AG04449 (cell line): Measurements from ENCODE around the gene FBN2.
A peak's percentile ranks its signal among the peaks of the same experiment; 100 is the strongest.

ENCODE experiments used
- CTCF ChIA-PET: fragments of 350-600 bp; formaldehyde crosslinking; extraction: SDS; loops from one replicate; lab custom pipeline; 2021; ENCODE audit warnings: antibody characterized with exemption; lab: Yijun Ruan, JAX
- POLR2A ChIA-PET: fragments of 400-600, 350-600 bp; formaldehyde crosslinking; extraction: SDS; loops from one replicate; lab custom pipeline; 2020; ENCODE audit warnings: antibody characterized with exemption, inconsistent platforms; lab: Yijun Ruan, JAX
- DNase-seq: peaks from one replicate; pipeline ENCODE4 v3.0.0-alpha.2; 2010; ENCODE audit warnings: low read depth, low spot score
- H3K4me3 ChIP-seq: 2 replicates; pipeline ENCODE4 v1.5.1; 2011; ENCODE audit warnings: low read depth, mild to moderate bottlenecking, control low read depth, low read length
- TF ChIP-seq, protein P1 (sequence below): IDR thresholded peaks from one replicate; pipeline ENCODE4 v1.5.1; 2011; ENCODE audit warnings: mild to moderate bottlenecking, moderate library complexity, low read length, control low read depth, inconsistent platforms; ENCODE audit not compliant: insufficient read depth; ENCODE audit errors: missing control alignments

Gene FBN2

DNA sequence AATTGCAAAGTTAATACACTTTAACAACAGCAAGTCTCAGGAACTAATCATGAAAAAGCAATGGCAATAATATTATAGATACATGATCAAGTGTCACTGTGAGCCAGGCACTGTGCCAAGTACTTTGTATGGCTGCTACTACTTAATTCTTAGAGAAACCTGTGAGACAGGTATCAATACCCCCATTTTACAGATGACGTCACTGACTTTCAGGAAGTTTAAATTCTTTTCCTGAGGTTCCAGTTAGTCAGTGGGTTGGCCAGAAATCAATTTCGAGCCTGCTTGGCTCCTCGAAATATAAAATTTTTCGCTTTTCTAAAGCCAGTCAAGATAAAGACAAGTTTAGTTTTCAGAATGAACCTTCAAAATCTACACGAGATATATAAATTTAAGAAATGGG, 324.2 kb downstream of the FBN2 start:
- DNase-seq: no peak
- CTCF ChIA-PET: interaction anchor here (0.8 to 4.3 kb wide), 16 partner anchors 13 to 1554 kb away, joined by 3 to 24 read pairs (median 3); no protein-coding TSS in a partner anchor
- POLR2A ChIA-PET: no interaction called here
- TF ChIP-seq, protein P1, sequence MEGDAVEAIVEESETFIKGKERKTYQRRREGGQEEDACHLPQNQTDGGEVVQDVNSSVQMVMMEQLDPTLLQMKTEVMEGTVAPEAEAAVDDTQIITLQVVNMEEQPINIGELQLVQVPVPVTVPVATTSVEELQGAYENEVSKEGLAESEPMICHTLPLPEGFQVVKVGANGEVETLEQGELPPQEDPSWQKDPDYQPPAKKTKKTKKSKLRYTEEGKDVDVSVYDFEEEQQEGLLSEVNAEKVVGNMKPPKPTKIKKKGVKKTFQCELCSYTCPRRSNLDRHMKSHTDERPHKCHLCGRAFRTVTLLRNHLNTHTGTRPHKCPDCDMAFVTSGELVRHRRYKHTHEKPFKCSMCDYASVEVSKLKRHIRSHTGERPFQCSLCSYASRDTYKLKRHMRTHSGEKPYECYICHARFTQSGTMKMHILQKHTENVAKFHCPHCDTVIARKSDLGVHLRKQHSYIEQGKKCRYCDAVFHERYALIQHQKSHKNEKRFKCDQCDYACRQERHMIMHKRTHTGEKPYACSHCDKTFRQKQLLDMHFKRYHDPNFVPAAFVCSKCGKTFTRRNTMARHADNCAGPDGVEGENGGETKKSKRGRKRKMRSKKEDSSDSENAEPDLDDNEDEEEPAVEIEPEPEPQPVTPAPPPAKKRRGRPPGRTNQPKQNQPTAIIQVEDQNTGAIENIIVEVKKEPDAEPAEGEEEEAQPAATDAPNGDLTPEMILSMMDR: no peak
- no peak overlapping the region for H3K4me3 ChIP-seq

DNA sequence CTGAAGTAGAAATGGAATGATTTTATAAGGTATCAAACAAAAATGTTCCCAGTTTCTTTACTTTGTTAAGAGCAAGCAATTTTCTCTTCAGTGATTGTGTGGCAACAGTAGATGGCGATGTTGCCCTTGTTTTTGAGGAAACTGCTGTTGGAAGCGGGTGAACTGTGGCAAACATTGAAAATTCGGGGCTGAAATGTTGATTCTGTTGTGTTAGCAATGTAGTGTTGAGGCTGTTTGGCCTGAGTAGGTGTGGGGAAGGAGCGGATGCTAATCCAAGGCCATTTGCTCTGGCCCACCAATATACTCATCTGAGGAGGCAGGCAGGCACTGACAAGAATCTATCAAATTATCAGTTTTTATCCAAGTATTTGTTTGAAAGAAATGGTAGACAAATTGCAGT, 324.7 kb downstream of the FBN2 start:
- ChIA-PET CTCF (interaction anchor here (0.7 to 4.3 kb wide), 12 partner anchors 10 to 630 kb away, joined by 3 to 24 read pairs (median 6); no protein-coding TSS in a partner anchor), POLR2A (no interaction called here)
- H3K4me3 ChIP-seq: no peak overlapping the region
- no peak for DNase-seq
- TF ChIP-seq, protein P1: peak; percentile 67

DNA sequence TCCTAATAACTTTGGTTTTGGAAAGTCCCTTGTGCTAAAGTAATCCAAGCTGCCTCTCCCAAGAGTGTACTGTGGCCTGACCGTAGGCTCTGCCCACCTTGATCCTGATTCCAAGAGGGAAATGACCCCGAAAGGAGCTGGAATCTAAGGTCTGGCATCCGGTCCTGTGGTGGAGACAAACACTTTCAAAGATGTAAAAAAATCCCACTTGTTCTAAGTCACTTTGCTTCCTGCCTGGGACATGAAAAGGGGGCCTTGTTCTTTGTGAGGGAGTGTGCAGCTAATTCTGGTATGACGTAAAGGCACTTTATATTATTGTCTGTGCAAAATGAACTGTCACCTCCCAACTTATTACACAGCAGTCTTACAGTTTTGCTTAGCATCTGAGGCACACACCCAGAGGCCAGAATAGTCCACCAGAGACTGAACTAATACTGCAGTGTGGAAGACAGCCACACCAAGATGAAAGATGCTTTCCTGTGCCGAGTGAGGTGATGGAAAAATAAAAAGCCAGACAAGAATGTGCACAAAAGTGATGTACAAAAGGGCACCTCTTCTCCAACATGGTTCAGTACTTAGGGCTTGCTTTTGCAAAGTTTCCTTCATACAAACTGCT, 325.7 kb downstream of the FBN2 start:
- ChIA-PET POLR2A (no interaction called here), CTCF (interaction anchor here (0.7 to 4.3 kb wide), 20 partner anchors 9 to 633 kb away, joined by 3 to 24 read pairs (median 6); no protein-coding TSS in a partner anchor)
- H3K4me3 ChIP-seq: no peak overlapping the region
- DNase-seq: no peak
- TF ChIP-seq, protein P1: no peak

DNA sequence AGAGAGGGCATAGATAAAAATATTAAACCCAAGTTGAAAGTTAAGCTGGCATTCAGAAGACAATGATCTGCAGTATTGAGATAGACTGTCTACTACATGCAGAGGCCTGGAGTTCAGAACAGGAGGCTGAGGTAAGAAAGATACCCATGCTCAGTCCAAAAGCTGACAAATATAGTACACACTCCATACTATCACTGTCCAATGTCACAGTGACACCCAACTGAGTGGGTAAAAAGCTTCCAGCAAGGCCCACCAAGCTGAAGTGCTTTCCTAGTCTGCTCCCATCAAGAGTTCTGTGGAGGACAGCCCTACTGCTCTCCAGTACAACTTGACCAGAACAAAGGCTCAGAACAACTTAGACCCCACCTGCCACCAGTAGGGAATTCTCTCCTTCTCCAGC, 329.6 kb downstream of the FBN2 start:
- TF ChIP-seq, protein P1: no peak
- no peak for DNase-seq
- ChIA-PET CTCF (interaction anchor here (0.7 to 2.4 kb wide), 5 partner anchors 8 to 697 kb away, joined by 3 to 8 read pairs (median 3); no protein-coding TSS in a partner anchor), POLR2A (no interaction called here)
- H3K4me3 ChIP-seq: no peak overlapping the region
